CD4-positive, alpha-beta T cell (primary cell): ENCODE measurements around the gene WDR75. TPM values are rescaled to one million over a fixed set of nuclear protein-coding genes. Genes with fewer than 3 reads are reported as not detected.

Experiments
- ATAC-seq: fragments of 200-7000 bp; cut with Tn5 transposase; one replicate; pipeline ENCODE4 v1.10.0; 2022; ENCODE audit warnings: mild to moderate bottlenecking; ENCODE audit not compliant: poor library complexity
- CTCF ChIA-PET: fragments of 350-600 bp; sonication (Branson Sonifier 250); formaldehyde crosslinking; loops from one replicate; lab custom pipeline; 2021; ENCODE audit warnings: antibody characterized with exemption, inconsistent platforms; lab: Charles Lee
- POLR2A ChIA-PET: fragments of 350-600 bp; sonication (Branson Sonifier 250); formaldehyde crosslinking; loops from one replicate; lab custom pipeline; 2021; ENCODE audit warnings: antibody characterized with exemption, inconsistent platforms; lab: Charles Lee
- DNase-seq, 14 experiments: peaks; one replicate each; pipeline ENCODE4 v3.0.0-alpha.2; 2013 to 2020; ENCODE audit warnings: mixed read lengths in 2 of 14
- H3K27ac ChIP-seq, 2 donors: one replicate each; pipeline versions ENCODE4 v1.5.1 to v1.7.0; 2013; ENCODE audit warnings: low read length in 2 of 2, low read depth in 1 of 2, mild to moderate bottlenecking in 1 of 2
- H3K27me3 ChIP-seq, 2 experiments: 1 replicate in 1 of 2; 2 replicates in 1 of 2; pipeline versions ENCODE4 v1.6.1 to v1.7.0; 2013; ENCODE audit warnings: low read length in 2 of 2, control low read depth in 1 of 2, mild to moderate bottlenecking in 1 of 2, moderate library complexity in 1 of 2; ENCODE audit not compliant: insufficient read depth in 2 of 2, control insufficient read depth in 1 of 2
- H3K36me3 ChIP-seq: one replicate; pipeline ENCODE4 v1.6.1; 2013; ENCODE audit warnings: low read length, control low read depth; ENCODE audit not compliant: insufficient read depth
- H3K4me1 ChIP-seq: one replicate; pipeline ENCODE4 v1.6.1; 2013; ENCODE audit warnings: low read length, control low read depth; ENCODE audit not compliant: insufficient read depth
- H3K4me3 ChIP-seq: one replicate; pipeline ENCODE4 v1.5.1; 2013; ENCODE audit warnings: mild to moderate bottlenecking, low read length, moderate library complexity
- H3K9me3 ChIP-seq, 2 experiments: 1 replicate in 1 of 2; 2 replicates in 1 of 2; pipeline versions ENCODE4 v1.6.1 to v1.7.0; 2013; ENCODE audit warnings: low read length in 2 of 2, mild to moderate bottlenecking in 2 of 2, control low read depth in 1 of 2, moderate library complexity in 1 of 2; ENCODE audit not compliant: control insufficient read depth in 1 of 2, insufficient read depth in 1 of 2
- H3K27ac Mint-ChIP-seq: one replicate; pipeline ENCODE4 v1.8.0; 2020; ENCODE audit warnings: mixed read lengths
- H3K27me3 Mint-ChIP-seq: one replicate; pipeline ENCODE4 v1.8.0; 2021; ENCODE audit warnings: mixed read lengths
- H3K36me3 Mint-ChIP-seq: one replicate; pipeline ENCODE4 v1.8.0; 2021; ENCODE audit warnings: low read depth, mixed read lengths
- H3K4me1 Mint-ChIP-seq: one replicate; pipeline ENCODE4 v1.8.0; 2021; ENCODE audit warnings: low read depth, mixed read lengths
- H3K4me3 Mint-ChIP-seq: one replicate; pipeline ENCODE4 v1.8.0; 2020; ENCODE audit warnings: mild to moderate bottlenecking, mixed read lengths
- H3K9me3 Mint-ChIP-seq: one replicate; pipeline ENCODE4 v1.8.0; 2020; ENCODE audit warnings: mixed read lengths
- intact Hi-C, 2 experiments: fragments of 100-400 bp; cut with DNase I in 1 of 2; cut with micrococcal nuclease in 1 of 2; formaldehyde crosslinking; loops; one replicate each; pipeline versions ENCODE4 v1.15.1 to v1.9.0; 2023 to 2025; cut with DNase I, micrococcal nuclease
- polyA plus RNA-seq, 2 donors: library from polyadenylated mRNA; unstranded; fragments of 120-200 nt; gene quantifications; one replicate each; pipeline ENCODE4 v1.2.1, GENCODE V29; 2013
- total RNA-seq, 174 experiments: library from RNA in 2 of 174; stranded (reverse) in 2 of 174; gene quantifications; one replicate each; pipeline ENCODE4 v1.2.3 and lab custom pipeline; 2021 to 2026
- TF ChIP-seq, protein P1 (sequence below): fragments of 200-600 bp; IDR thresholded peaks from one replicate; pipeline ENCODE4 v1.8.0; 2022; ENCODE audit warnings: antibody characterized with exemption, mild to moderate bottlenecking

WDR75 gene
- total RNA-seq (10 to 100 TPM; 38.1 to 45.3 TPM), total RNA-seq (lab: John Stamatoyannopoulos, UW) (56.4 to 389 (median 110) reads per million in 172 experiments)
- 37.8 TPM for polyA plus RNA-seq (2013, experiment 1 of 2)
- 40.4 TPM for polyA plus RNA-seq (2013, experiment 2 of 2)

DNA sequence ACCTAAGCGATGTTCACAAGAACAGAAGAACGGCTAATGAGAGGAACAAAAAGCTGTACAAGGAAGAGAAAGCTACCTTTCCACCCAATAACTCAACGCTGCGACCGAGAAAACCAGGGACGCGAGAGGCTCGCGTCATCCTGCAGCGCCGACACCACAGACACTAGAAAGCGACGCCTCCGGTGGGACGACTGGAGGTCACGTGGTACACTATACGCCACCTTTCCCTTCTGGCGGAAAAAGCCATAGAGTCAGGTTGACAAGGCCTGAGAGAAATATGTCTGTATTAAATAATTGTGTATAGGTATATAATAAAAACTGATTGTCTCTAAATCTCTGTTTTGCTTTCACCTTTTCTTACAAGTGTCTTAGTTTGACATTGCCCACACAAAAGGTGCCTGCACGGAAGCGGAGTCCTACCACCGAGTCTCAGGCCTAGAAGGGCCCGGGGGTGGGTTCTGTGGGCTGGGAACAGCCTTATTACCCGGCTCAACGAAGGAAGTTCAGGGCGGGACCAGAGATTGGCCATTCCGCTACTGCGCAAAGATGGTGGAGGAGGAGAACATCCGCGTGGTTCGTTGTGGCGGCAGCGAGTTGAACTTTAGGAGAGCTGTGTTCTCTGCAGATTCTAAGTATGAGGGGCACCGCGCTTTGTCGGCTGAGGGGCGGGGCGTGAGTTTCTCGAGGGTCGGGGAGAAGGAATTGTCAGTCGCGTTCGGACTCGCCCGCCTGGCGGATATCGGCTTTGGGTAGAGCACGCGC is at the start of gene WDR75:
WDR75 (plus strand) TSS at position 528 of the 762 bp plus-strand sequence; CDS start at position 547, 19 bp downstream.
- intact Hi-C loops = loop anchor here (5.0 to 10.0 kb wide), 6 partner anchors 141 to 1204 kb away; partner anchors contain the start of genes ASNSD1 (in 1 of the 2), HIBCH (in 1 of the 2), NAB1 (in 1 of the 2) and ORMDL1 (in 1 of the 2)
- H3K9me3 Mint-ChIP-seq = no peaks in the 10 kb centered on the region
- peak within 1 kb of the TSS; percentile 97 for H3K27ac Mint-ChIP-seq

DNA sequence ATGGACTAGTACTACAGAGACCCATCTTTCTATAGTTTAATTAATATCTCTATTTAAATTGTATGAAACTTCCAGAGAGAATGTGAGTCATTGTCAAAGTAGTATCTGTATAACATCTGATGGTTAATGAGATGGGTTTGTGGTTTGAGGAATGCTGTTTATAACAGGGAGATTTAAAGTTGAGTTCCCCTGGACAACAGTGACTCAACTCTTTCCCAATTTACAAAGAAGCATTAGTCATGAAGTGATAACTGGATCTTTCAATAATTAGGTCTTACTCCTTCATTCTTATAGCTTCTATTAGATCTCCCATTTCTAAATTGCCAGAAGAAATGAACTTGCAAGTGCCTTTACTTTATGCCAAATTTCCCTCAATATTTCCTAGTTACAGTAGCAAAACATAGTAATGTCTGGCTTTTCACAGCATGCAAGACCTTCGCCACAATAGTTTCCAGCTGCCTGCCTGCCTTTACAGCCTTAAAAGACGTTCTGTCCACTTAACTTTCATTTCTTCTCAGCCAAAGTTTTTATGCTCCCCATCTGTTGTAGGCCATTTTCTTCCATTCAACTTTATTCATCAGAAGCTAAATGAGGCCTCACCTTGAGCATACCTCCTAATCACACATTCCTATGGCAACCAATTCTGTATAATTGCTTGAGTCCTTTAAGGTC is 47.7 kb upstream of the WDR75 start:
- H3K27ac ChIP-seq = no peak overlapping the region
- no peak overlapping the region for H3K4me3 ChIP-seq
- ChIA-PET POLR2A (no interaction called here), CTCF (no interaction called here)
- DNase-seq = no peak
- H3K9me3 ChIP-seq = no peaks in the 10 kb centered on the region
- H3K9me3 Mint-ChIP-seq = no peaks in the 10 kb centered on the region
- H3K27me3 Mint-ChIP-seq = no peaks in the 10 kb centered on the region
- no peak overlapping the region for H3K4me3 Mint-ChIP-seq
- H3K4me1 ChIP-seq = no peaks in the 10 kb centered on the region
- H3K4me1 Mint-ChIP-seq = no peaks in the 10 kb centered on the region
- intact Hi-C loops = no loop called here
- TF ChIP-seq, protein P1, sequence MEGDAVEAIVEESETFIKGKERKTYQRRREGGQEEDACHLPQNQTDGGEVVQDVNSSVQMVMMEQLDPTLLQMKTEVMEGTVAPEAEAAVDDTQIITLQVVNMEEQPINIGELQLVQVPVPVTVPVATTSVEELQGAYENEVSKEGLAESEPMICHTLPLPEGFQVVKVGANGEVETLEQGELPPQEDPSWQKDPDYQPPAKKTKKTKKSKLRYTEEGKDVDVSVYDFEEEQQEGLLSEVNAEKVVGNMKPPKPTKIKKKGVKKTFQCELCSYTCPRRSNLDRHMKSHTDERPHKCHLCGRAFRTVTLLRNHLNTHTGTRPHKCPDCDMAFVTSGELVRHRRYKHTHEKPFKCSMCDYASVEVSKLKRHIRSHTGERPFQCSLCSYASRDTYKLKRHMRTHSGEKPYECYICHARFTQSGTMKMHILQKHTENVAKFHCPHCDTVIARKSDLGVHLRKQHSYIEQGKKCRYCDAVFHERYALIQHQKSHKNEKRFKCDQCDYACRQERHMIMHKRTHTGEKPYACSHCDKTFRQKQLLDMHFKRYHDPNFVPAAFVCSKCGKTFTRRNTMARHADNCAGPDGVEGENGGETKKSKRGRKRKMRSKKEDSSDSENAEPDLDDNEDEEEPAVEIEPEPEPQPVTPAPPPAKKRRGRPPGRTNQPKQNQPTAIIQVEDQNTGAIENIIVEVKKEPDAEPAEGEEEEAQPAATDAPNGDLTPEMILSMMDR = no peak
- H3K27ac Mint-ChIP-seq = no peak overlapping the region
- no peaks in the 10 kb centered on the region for H3K36me3 Mint-ChIP-seq
- ATAC-seq = no peak
- H3K27me3 ChIP-seq = no peaks in the 10 kb centered on the region
- H3K36me3 ChIP-seq = no peaks in the 10 kb centered on the region

More for the DNA sequence above, at the start of gene WDR75:
- Histone ChIP-seq H3K27ac (peak within 1 kb of the TSS; percentile 90 to 97), H3K9me3 (no peaks in the 10 kb centered on the region), H3K36me3 (peaks cover 12% of the 10 kb centered on the region), H3K27me3 (no peaks in the 10 kb centered on the region), H3K4me3 (peak within 1 kb of the TSS; percentile 78), H3K4me1 (peaks cover 21% of the 10 kb centered on the region)
- peak; percentile 85 to 96 (median 90) for DNase-seq
- no peak within 1 kb of the TSS for H3K4me3 Mint-ChIP-seq
- POLR2A ChIA-PET = interaction anchor here (0.6 to 2.9 kb wide), 16 partner anchors 10 to 1518 kb away, joined by 3 to 26 read pairs (median 4); partner anchors contain the start of genes ANKAR, ASNSD1, ORMDL1 and OSGEPL1
- TF ChIP-seq, protein P1 = no peak
- peak; percentile 93 for ATAC-seq
- no peaks in the 10 kb centered on the region for H3K27me3 Mint-ChIP-seq
- H3K36me3 Mint-ChIP-seq = peaks cover 20% of the 10 kb centered on the region
- peaks cover 16% of the 10 kb centered on the region for H3K4me1 Mint-ChIP-seq
- CTCF ChIA-PET = no interaction called here

- ChIA-PET POLR2A (no interaction called here), CTCF (no interaction called here)
- Histone ChIP-seq H3K4me3 (no peak overlapping the region), H3K27ac (no peak overlapping the region), H3K4me1 (no peaks in the 10 kb centered on the region), H3K9me3 (no peaks in the 10 kb centered on the region), H3K36me3 (no peaks in the 10 kb centered on the region), H3K27me3 (no peaks in the 10 kb centered on the region)
- intact Hi-C loops = no loop called here
- H3K9me3 Mint-ChIP-seq = no peaks in the 10 kb centered on the region
- TF ChIP-seq, protein P1 = no peak
- no peaks in the 10 kb centered on the region for H3K4me1 Mint-ChIP-seq
- no peaks in the 10 kb centered on the region for H3K36me3 Mint-ChIP-seq
- ATAC-seq (no peak), DNase-seq (no peak)
- no peaks in the 10 kb centered on the region for H3K27me3 Mint-ChIP-seq
- H3K4me3 Mint-ChIP-seq = no peak overlapping the region
- no peak overlapping the region for H3K27ac Mint-ChIP-seq
Observed at GRCh38 chr2:189394525-189394924, 46.7 kb upstream of the WDR75 start.
